ENCODE results near the gene CHST8. TPM values are rescaled to one million over a fixed set of nuclear protein-coding genes. Genes with fewer than 3 reads are reported as not detected.
A peak's percentile ranks its signal among the peaks of the same experiment; 100 is the strongest.
"Not testable (repeated sequence)": the region's sequence is repeated elsewhere in the genome, so short reads cannot be mapped to it uniquely, and the experiment has no call there.

The CHST8 gene
- total RNA-seq, 1 experiment from 2014 or later, result 25.7 TPM

DNA sequence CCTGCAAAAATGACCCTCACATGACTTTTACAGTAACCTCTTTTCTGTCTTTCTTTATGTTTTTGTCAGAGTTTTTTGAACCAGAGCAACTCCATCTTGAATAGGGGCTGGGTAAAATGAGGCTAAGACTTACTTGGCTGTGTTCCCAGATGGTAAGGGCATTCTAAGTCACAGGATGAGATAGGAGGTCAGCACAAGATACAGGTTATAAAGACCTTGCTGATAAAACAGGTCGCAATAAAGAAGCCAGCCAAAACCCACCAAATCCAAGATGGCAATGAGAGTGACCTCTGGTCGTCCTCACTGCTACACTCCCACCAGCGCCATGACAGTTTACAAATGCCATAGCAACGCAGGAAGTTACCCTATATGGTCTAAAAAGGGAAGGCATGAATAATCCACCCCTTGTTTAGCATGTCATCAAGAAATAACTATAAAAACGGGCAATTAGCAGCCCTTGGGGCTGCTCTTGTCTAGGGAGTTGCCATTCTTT lies 15.9 kb upstream of the CHST8 start:
- not testable (repeated sequence) for H3K36me3 ChIP-seq; H3K27me3 ChIP-seq; H3K4me3 ChIP-seq; H3K9me3 ChIP-seq (replicated peaks)
- Histone ChIP-seq H3K4me1 (peaks cover 24% of the 10 kb centered on the region), H3K27ac (peak overlapping the region; percentile 26)
- peak in 1 of 2 experiments; percentile 15 for DNase-seq

DNA sequence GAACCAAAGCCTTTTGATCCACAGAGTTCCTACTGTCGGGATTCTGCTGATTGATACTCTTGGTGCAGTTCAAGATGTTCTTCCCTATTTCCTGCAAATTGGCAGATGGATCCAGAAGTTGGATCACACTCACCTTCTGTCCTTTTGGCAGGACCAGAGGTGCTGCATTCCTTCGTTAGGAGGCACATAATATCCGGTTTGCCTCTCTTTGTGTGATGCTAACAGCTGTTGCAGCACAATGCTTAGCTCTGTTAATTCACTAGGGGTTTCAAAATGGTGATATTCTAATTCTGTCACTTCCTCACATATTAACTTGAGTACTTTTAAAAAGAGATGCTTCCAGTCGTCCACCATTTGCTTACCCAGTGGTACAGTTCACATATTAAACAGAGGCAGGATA lies 15.2 kb upstream of the CHST8 start:
- H3K36me3 ChIP-seq, result no peaks in the 10 kb centered on the region
- H3K9me3 ChIP-seq (replicated peaks), result peaks cover 2% of the 10 kb centered on the region; the same call in 1 of the 2 replicates
- H3K27me3 ChIP-seq, result no peaks in the 10 kb centered on the region
- DNase-seq, result peak; percentile 51 to 78
- no peak overlapping the region for H3K4me3 ChIP-seq
- peak overlapping the region; percentile 26 for H3K27ac ChIP-seq
- peaks cover 24% of the 10 kb centered on the region for H3K4me1 ChIP-seq

DNA sequence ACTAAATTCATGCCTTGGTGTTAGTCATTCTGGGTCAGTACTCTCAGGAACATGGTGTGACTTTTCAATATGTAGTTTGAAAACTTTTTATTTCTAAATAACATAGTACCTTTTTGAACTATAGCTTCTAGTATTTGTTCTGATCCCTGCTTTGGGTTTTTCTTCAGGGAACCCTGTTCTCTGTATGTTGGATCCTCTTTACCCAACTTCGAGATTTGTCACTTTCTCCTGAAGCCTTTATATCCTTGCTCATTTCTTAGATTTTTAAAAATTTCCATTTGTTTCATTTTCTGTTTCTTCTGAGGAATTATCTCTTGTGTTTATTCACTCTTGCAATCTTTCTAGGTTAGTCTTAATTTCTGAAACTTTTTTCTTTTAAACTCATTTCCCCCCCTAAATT lies 12.4 kb upstream of the CHST8 start:
- H3K36me3 ChIP-seq, result no peaks in the 10 kb centered on the region
- H3K9me3 ChIP-seq (replicated peaks), result no peaks in the 10 kb centered on the region
- H3K27me3 ChIP-seq, result no peaks in the 10 kb centered on the region
- H3K27ac ChIP-seq, result no peak overlapping the region
- H3K4me1 ChIP-seq, result peaks cover 23% of the 10 kb centered on the region
- no peak overlapping the region for H3K4me3 ChIP-seq
- no peak for DNase-seq

DNA sequence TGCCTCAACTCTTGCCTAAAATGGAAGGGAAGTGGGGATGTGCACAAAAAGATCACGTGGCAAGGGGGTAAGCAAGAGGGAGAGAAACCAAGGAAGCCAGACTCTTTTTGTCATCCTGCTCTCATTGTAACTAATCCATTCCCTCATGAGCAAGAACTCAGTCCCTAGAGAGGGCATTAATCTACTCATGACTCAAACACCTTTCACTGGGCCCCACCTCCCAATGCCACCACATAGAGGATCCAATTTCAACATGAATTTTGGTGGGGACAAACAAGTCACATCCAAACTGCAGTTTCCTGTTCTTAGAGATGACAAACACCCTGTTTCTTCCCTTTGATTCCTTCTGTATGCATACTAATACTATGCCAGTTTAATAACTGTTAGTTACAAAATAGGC lies 11.2 kb upstream of the CHST8 start:
- Histone ChIP-seq H3K4me3 (no peak overlapping the region), H3K9me3 (replicated peaks) (no peaks in the 10 kb centered on the region), H3K4me1 (peaks cover 16% of the 10 kb centered on the region), H3K27ac (no peak overlapping the region), H3K27me3 (0 out of 2 replicates have a peak, but pooled peaks cover under 1% of the 10 kb centered on the region), H3K36me3 (no peaks in the 10 kb centered on the region)
- no peak for DNase-seq

DNA sequence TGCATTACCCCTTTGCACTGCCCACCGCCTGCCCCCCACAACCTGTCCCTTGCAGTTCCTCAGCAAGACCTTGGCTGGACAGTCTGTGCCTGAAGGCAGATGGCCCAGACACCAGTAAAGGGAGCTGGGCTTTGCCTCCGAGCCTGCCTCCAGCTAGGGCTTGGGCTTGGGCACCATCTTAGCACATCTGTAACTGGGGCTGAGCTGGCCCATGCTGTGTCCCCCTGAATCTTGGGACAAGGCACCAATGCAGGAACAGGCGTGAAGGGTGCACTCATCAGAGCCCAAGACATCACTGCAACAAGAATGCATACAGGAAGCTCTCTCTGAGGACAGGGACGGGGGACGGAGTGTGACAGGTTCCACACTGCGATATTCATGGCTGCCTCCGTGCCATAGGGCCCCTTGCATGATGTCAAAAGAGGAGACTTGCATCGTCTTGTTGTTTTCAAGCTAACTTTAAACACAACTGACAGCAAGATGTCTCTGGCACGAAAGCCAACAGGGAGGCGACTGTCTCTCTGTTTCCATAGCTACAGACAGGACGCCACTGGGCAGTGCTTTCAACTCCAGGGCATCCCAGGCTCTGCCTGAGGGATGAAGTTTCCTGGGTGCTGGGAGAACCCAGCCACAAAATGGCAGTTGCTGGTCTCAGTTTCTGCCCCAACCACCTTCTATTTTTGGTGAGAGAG lies 8.7 kb upstream of the CHST8 start:
- H3K36me3 ChIP-seq, result no peaks in the 10 kb centered on the region
- no peak overlapping the region for H3K27ac ChIP-seq
- no peaks in the 10 kb centered on the region for H3K4me1 ChIP-seq
- DNase-seq, result no peak
- H3K27me3 ChIP-seq, result 0 out of 2 replicates have a peak, but pooled peaks cover 4% of the 10 kb centered on the region
- H3K4me3 ChIP-seq, result no peak overlapping the region
- H3K9me3 ChIP-seq (replicated peaks), result no peaks in the 10 kb centered on the region

DNA sequence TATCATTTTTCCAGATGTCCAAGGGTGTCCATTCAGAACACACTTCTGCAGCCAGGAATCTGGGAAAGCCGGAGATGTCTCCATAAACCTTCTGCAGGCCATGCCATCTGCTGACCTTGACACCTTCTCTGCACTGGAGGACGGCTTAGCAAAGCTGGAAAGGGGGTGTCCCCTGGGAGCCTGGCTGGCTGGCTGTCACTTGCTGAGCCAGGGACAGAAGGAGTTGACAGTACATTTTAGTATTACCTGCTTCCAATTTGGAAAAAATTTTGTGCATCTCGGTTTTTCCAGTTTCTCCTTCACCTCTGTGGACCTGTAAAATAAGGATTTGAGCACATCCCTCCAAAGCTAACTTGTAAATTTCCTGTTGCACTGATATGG lies 8.1 kb upstream of the CHST8 start:
- no peaks in the 10 kb centered on the region for H3K4me1 ChIP-seq
- no peak overlapping the region for H3K4me3 ChIP-seq
- H3K27ac ChIP-seq, result no peak overlapping the region
- 0 out of 2 replicates have a peak, but pooled peaks cover 4% of the 10 kb centered on the region for H3K27me3 ChIP-seq
- H3K9me3 ChIP-seq (replicated peaks), result no peaks in the 10 kb centered on the region
- H3K36me3 ChIP-seq, result no peaks in the 10 kb centered on the region
- no peak for DNase-seq

DNA sequence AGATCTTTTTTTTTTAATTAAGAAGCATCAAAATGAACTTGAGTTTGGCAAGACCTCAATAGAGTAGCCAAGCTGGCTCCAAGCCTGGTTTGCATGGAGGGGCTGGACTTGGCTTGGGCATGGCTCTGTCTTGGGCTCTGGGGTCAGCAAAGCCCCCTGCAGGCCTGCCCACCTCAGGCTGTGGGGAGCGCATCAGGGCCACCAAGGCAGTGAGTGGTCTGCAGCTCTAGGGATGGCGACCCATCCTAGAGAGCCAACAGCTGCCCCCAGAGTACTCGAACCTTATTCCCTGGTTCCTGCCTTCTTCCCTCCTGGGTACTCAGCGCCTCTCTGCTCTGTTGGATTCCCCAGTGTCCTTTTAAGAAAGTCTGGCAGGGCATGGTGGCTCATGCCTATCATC lies 5.4 kb upstream of the CHST8 start:
- no peaks in the 10 kb centered on the region for H3K4me1 ChIP-seq
- no peaks in the 10 kb centered on the region for H3K36me3 ChIP-seq
- H3K9me3 ChIP-seq (replicated peaks), result no peaks in the 10 kb centered on the region
- DNase-seq, result no peak
- H3K27me3 ChIP-seq, result peaks cover 15% of the 10 kb centered on the region
- H3K4me3 ChIP-seq, result no peak overlapping the region
- no peak overlapping the region for H3K27ac ChIP-seq

DNA sequence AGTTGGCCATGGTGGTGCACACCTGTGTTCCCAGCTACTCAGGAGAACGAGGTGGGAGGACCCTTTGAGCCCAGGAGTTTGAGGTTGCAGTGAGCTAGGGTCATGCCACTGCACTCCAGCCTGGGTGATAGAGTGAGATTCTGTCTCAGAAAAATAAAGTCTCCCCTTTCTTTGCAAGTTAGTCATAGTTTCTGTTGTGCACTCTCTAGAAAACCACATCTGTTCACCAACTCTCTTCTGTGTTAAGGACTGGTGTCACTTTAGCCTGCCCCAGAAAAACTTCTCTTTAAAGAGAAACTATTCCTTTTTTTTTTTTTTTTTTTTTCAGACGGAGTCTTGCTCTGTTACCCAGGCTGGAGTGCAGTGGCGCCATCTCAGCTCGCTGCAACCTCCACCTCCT lies 4.9 kb upstream of the CHST8 start:
- no peak for DNase-seq
- Histone ChIP-seq H3K27ac (no peak overlapping the region), H3K9me3 (replicated peaks) (no peaks in the 10 kb centered on the region), H3K4me1 (no peaks in the 10 kb centered on the region), H3K4me3 (no peak overlapping the region), H3K27me3 (peaks cover 15% of the 10 kb centered on the region), H3K36me3 (no peaks in the 10 kb centered on the region)

DNA sequence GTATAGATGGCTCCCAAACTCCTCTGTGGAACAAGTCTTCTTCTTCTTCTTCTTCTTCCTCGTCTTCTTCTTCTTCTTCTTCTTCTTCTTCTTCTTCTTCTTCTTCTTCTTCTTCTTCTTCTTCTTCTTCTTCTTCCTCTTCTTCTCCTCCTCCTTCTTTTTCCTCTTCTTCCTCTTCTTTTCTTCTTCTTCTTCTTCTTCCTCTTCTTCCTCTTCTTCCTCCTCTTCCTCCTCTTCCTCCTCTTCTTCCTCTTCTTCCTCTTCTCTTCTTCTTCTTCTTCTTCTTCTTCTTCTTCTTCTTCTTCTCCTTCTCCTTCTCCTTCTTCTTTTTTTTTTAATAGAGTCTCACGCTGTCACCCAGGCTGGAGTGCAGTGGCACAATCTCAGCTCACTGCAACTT lies 3.4 kb upstream of the CHST8 start:
- H3K36me3 ChIP-seq; H3K4me1 ChIP-seq; H3K27ac ChIP-seq; DNase-seq; H3K9me3 ChIP-seq (replicated peaks); H3K4me3 ChIP-seq: not testable (repeated sequence)
- peaks cover 15% of the 10 kb centered on the region for H3K27me3 ChIP-seq

DNA sequence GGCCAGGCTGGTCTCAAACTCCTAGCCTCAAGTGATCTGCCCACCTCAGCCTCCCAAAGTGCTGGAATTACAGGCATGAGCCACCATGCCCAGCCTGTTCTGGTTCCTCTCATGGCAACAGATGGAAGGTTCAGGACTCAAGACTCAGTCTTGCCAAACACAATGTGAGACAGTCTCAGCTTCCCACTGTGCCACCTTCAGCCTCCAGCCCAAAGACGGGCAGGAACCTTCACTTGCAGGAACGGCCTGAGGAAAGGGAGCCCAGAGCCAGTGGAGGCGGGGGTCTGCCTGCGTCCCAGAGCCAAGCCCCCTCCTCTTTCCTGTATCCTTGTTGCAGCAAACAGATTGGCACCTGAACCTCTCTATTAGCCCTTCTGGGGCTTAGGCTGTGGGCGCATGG lies 2.9 kb upstream of the CHST8 start:
- no peaks in the 10 kb centered on the region for H3K36me3 ChIP-seq
- no peak for DNase-seq
- no peaks in the 10 kb centered on the region for H3K9me3 ChIP-seq (replicated peaks)
- peaks cover 15% of the 10 kb centered on the region for H3K27me3 ChIP-seq
- H3K27ac ChIP-seq, result no peak overlapping the region
- no peak overlapping the region for H3K4me3 ChIP-seq
- peaks cover 10% of the 10 kb centered on the region; the same call in 1 of the 2 replicates for H3K4me1 ChIP-seq

DNA sequence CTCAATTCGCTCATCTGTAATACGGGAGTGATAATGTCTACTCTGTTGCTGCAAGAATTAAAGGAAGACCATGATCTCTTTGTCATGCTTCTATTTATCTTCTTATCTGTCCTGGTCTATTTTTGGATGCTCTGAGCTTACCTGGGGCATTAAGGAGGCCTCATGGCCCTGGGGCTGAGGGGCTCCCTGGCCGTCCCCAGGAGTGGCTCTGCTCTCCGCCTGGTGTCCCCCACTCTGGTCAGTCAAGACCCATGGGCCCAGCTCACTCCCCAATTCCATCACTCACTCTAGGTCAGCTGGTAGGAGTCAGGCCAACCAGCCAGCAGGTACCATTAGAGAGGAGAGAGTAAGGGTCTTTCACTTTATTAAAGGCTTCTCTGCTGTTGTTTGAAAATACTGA lies 1.1 kb upstream of the CHST8 start:
- H3K27me3 ChIP-seq, result peaks cover 14% of the 10 kb centered on the region
- no peaks in the 10 kb centered on the region for H3K9me3 ChIP-seq (replicated peaks)
- no peak overlapping the region for H3K4me3 ChIP-seq
- H3K36me3 ChIP-seq, result no peaks in the 10 kb centered on the region
- no peak for DNase-seq
- no peak overlapping the region for H3K27ac ChIP-seq
- H3K4me1 ChIP-seq, result peaks cover 11% of the 10 kb centered on the region; the same call in 1 of the 2 replicates

DNA sequence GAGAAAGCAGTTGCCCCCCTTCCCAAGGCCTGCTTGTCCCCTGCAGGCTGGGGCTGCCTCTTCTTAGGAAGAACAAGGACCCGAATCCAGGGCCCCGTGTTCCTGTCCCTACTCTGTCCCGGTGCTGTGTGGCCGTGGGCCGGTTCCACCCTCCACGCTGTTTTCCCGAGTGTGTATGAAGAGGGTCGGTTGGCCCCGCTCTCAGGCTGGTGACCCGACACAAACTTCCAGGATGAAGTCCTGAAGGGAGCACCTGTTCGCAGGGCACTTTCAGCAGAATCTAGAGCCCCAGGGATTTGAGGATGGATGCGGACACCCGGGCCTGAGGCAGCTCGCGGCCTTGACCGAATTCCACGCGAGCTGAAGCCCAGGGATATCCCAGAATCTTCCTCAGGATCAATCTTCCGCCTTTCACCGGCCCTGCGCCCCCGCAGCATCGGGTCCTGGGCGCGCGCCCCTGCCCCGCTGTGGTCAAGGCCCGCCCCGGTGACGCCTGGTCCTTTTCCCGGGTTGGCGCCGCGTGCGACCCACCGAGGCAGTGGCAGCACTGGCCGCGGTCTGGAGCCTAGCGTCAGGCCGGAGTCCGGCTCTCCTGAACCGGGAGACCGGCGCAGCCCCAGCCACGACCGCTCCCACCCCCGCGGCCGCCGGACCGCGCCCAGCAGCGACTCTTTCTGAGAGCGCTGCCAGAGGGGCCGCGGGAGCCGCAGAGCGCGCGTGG lies 528 bp upstream of the CHST8 start:
- Histone ChIP-seq H3K27ac (no peak overlapping the region), H3K9me3 (replicated peaks) (no peaks in the 10 kb centered on the region), H3K36me3 (no peaks in the 10 kb centered on the region), H3K27me3 (peaks cover 11% of the 10 kb centered on the region), H3K4me3 (peak overlapping the region; percentile 91), H3K4me1 (peaks cover 11% of the 10 kb centered on the region; the same call in 1 of the 2 replicates)
- DNase-seq, result peak in 1 of 2 experiments; percentile 25

DNA sequence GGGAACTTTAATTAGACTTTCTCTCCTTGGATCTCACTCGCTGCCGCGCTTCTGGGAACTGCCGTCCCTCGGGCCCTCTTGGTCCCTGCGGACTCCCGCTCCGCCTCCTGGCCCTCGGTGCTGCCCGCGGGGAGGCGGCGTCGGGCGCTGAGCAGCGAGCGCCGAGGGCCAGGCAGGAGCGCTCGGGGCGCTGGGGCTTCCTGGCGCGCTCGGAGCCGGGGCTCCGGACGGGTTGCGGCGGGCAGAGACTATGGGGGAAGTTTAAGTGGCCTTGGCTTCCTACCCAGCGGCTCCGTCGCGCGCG lies 704 bp downstream of the CHST8 start:
- DNase-seq, result peak; percentile 41 to 58
- H3K27ac ChIP-seq, result no peak overlapping the region
- H3K36me3 ChIP-seq, result no peaks in the 10 kb centered on the region
- H3K27me3 ChIP-seq, result peaks cover 11% of the 10 kb centered on the region
- H3K9me3 ChIP-seq (replicated peaks), result no peaks in the 10 kb centered on the region
- peak overlapping the region; percentile 91 for H3K4me3 ChIP-seq
- peaks cover 11% of the 10 kb centered on the region; the same call in 1 of the 2 replicates for H3K4me1 ChIP-seq

DNA sequence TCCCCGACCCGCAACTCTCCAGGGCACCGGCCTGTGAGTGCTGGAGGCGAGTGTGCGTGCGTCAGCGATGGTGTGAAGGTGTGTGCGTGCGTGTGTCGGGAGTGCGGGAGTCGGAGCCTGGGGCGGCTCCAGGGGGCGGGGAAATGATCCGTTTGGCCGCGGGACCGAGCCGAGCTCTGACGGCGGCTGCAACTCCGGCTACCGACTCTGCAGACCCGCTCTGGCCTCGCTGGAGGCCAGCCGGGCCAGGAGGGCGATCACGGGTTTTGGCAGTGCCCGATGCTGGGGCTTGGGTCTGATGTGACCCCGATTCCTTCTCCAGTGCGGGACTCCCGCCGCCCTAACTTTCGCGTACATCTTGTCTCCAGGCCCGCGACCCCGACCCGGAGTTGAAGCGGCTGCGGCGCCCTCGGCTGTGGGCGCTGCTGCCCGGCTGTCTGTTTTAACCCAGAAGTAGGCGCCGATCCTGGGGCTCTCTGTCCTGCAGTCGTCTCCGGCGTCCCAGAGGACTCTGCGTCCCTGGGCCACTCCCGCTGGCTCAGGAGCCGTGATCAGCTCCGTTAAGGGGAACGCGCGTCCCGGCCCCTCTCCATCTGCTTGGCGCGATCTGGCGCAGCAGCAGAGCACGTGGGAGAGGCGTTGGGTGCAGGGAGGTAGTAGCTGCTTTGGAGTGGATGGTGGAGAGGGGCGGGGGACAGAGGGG lies 1.2 kb downstream of the CHST8 start:
- peak in 1 of 2 experiments; percentile 22 for DNase-seq
- no peak overlapping the region for H3K27ac ChIP-seq
- H3K4me3 ChIP-seq, result peak overlapping the region; percentile 91
- peaks cover 11% of the 10 kb centered on the region for H3K27me3 ChIP-seq
- H3K9me3 ChIP-seq (replicated peaks), result no peaks in the 10 kb centered on the region
- H3K4me1 ChIP-seq, result peaks cover 11% of the 10 kb centered on the region; the same call in 1 of the 2 replicates
- no peaks in the 10 kb centered on the region for H3K36me3 ChIP-seq

DNA sequence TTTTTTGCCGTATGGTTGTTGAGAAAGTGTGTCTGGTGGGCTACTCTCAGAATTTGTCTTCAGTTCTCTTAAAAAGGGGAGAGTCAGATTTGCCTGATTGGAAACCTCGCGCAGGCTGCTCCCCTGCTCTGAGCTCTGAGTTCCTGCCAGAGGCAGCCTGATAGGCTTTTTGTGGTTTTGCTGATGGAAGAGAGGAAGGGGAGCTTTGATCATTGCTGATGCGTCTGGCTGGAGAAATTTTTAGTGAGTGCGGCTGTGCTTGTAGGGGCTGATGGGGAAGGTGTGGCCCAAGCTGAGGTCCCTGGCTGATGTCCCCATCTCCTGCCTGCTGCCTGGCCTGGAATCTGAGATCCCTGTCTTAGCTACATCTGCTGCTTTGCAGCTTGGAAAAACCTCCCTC lies 2.8 kb downstream of the CHST8 start:
- Histone ChIP-seq H3K9me3 (replicated peaks) (no peaks in the 10 kb centered on the region), H3K27ac (no peak overlapping the region), H3K27me3 (peaks cover 11% of the 10 kb centered on the region), H3K4me3 (no peak overlapping the region), H3K36me3 (no peaks in the 10 kb centered on the region), H3K4me1 (peaks cover 11% of the 10 kb centered on the region; the same call in 1 of the 2 replicates)
- DNase-seq, result peak; percentile 23 to 56

Measured in SJCRH30 (cell line).